K562 (cell line): ENCODE data around the gene SF3B4. TPM values are rescaled to one million over a fixed set of nuclear protein-coding genes. Genes with fewer than 3 reads are reported as not detected.

Experiments
- ATAC-seq: fragments of 200-7000 bp; cut with Tn5 transposase; 3 replicates; pipeline ENCODE4 v1.9.1; 2020; ENCODE audit warnings: moderate library complexity
- BruUV-seq: library from RNA; stranded (reverse); fragments of 400-500 nt; replicated peaks from 2 replicates; lab custom pipeline; 2021; lab: Mats Ljungman, UMichigan
- CTCF ChIA-PET: fragments of 300-600 bp; formaldehyde crosslinking; extraction: SDS; loops from one replicate; lab custom pipeline; 2021; ENCODE audit warnings: low intra/inter-chr PET ratio; lab: Yijun Ruan, JAX
- POLR2A ChIA-PET: fragments of 300-600, 350-650 bp; sonication (Branson Sonifier 250); formaldehyde crosslinking; extraction: SDS; loops from one replicate; lab custom pipeline; 2021; ENCODE audit warnings: antibody characterized with exemption, inconsistent platforms; lab: Yijun Ruan, JAX
- DNase-seq, 4 experiments: peaks; one replicate each; pipeline versions ENCODE4 v3.0.0 to v3.0.0-alpha.2; 2011 to 2018; ENCODE audit warnings: low spot score in 3 of 4, mixed read lengths in 3 of 4; ENCODE audit errors: extremely low read depth in 1 of 4
- FAIRE-seq: peaks from 2 replicates; lab custom pipeline; 2011; peaks lifted over from hg19 to GRCh38; lab: Jason Lieb, UNC
- H2AFZ ChIP-seq: 2 replicates; pipeline ENCODE4 v1.6.0; 2011; ENCODE audit warnings: low read depth, low read length, control low read depth, inconsistent platforms
- H3K27ac ChIP-seq: fragments of 200-600 bp; 3 replicates; pipeline ENCODE4 v1.8.0; 2011; ENCODE audit warnings: low read depth, mild to moderate bottlenecking, control low read depth, inconsistent platforms, low read length, moderate library complexity, mixed read lengths; ENCODE audit errors: extremely low read depth
- H3K27me3 ChIP-seq, 2 experiments: fragments of 300-600 bp in 1 of 2; 2 replicates in 1 of 2; 3 replicates in 1 of 2; pipeline versions ENCODE4 v1.6.0 to v1.8.0; 2011; ENCODE audit warnings: inconsistent platforms in 2 of 2, low read length in 2 of 2, mild to moderate bottlenecking in 1 of 2, mixed read lengths in 1 of 2, moderate library complexity in 1 of 2; ENCODE audit not compliant: control insufficient read depth in 2 of 2, insufficient read depth in 2 of 2
- H3K36me3 ChIP-seq: fragments of 300-600 bp; 3 replicates; pipeline ENCODE4 v1.8.0; 2011; ENCODE audit warnings: mild to moderate bottlenecking, low read length, inconsistent platforms; ENCODE audit not compliant: control insufficient read depth, insufficient read depth
- H3K4me1 ChIP-seq, 2 experiments: fragments of 200-600 bp in 1 of 2; replicated peaks in 1 of 2; 2 replicates in 1 of 2; 3 replicates in 1 of 2; pipeline versions ENCODE4 v1.5.1 to v1.8.0; 2011; ENCODE audit warnings: inconsistent platforms in 2 of 2, low read length in 2 of 2, mild to moderate bottlenecking in 1 of 2, mixed read lengths in 1 of 2, moderate library complexity in 1 of 2; ENCODE audit not compliant: control insufficient read depth in 2 of 2, insufficient read depth in 2 of 2
- H3K4me2 ChIP-seq: 2 replicates; pipeline ENCODE4 v1.6.1; 2011; ENCODE audit warnings: low read length, control low read depth, inconsistent platforms, mixed read lengths; ENCODE audit not compliant: insufficient read depth
- H3K4me3 ChIP-seq: fragments of 200-600 bp; sonication (generic), shearing (Covaris generic); 2 replicates; pipeline ENCODE4 v1.5.1; 2016; ENCODE audit warnings: control low read depth, inconsistent platforms
- H3K79me2 ChIP-seq: fragments of 200-600 bp; 3 replicates; pipeline ENCODE4 v1.8.0; 2011; ENCODE audit warnings: low read length, inconsistent platforms; ENCODE audit not compliant: control insufficient read depth, insufficient read depth
- H3K9ac ChIP-seq, 2 experiments: 2 replicates each; pipeline versions ENCODE4 v1.6.0 to v1.6.1; 2011; ENCODE audit warnings: low read depth in 2 of 2, low read length in 2 of 2, control low read depth in 1 of 2, inconsistent platforms in 1 of 2, mild to moderate bottlenecking in 1 of 2, mixed read lengths in 1 of 2; ENCODE audit not compliant: insufficient read depth in 1 of 2
- H3K9me1 ChIP-seq: one replicate; pipeline ENCODE4 v1.6.0; 2011; ENCODE audit warnings: inconsistent platforms, mild to moderate bottlenecking, low read length, moderate library complexity; ENCODE audit not compliant: control insufficient read depth, insufficient read depth
- H3K9me3 ChIP-seq: replicated peaks from 2 replicates; pipeline ENCODE4 v1.5.1; 2011; ENCODE audit warnings: low read depth, low read length, inconsistent platforms; ENCODE audit not compliant: control insufficient read depth, insufficient read depth
- H4K20me1 ChIP-seq: replicated peaks from 2 replicates; pipeline ENCODE4 v1.6.1; 2011; ENCODE audit warnings: low read length, inconsistent platforms, mixed read lengths; ENCODE audit not compliant: control insufficient read depth, insufficient read depth
- CBFA2T2 ChIP-seq: fragments of 450-650 bp; conservative IDR thresholded peaks from 2 replicates; pipeline ENCODE4 v1.6.1; 2017; ENCODE audit warnings: mild to moderate bottlenecking
- HSF4 ChIP-seq: fragments of 250-450 bp; sonication (Bioruptor Pico); IDR thresholded peaks from 2 replicates; pipeline ENCODE4 v2.1.2; 2022; ENCODE audit warnings: mild to moderate bottlenecking, moderate library complexity, borderline replicate concordance
- KLF10 ChIP-seq: fragments of 250-450 bp; sonication (Bioruptor Pico); IDR thresholded peaks from 2 replicates; pipeline ENCODE4 v1.6.1; 2021; ENCODE audit warnings: matching md5 sums
- MAFF ChIP-seq: IDR thresholded peaks from 2 replicates; pipeline ENCODE4 v1.6.1; 2012; ENCODE audit warnings: low read length, improper control_type of control experiment
- NBN ChIP-seq: fragments of 450-650 bp; IDR thresholded peaks from 2 replicates; pipeline ENCODE4 v1.6.1; 2016; ENCODE audit warnings: low read depth, mild to moderate bottlenecking
- NR1H2 ChIP-seq: sonication (generic); formaldehyde crosslinking; IDR thresholded peaks from 2 replicates; pipeline ENCODE4 v1.4.0; 2020; ENCODE audit warnings: mild to moderate bottlenecking, missing genetic modification reagents
- NR4A1 ChIP-seq, 2 experiments: fragments of 250-450 bp in 1 of 2; fragments of 450-650 bp in 1 of 2; sonication (Bioruptor Pico) in 1 of 2; IDR thresholded peaks; 2 replicates each; pipeline versions ENCODE4 v1.4.0 to v1.6.1; 2016 to 2020; ENCODE audit warnings: mild to moderate bottlenecking in 2 of 2, missing compliant biosample characterization in 1 of 2, missing genetic modification characterization in 1 of 2, moderate library complexity in 1 of 2
- STAT5A ChIP-seq: IDR thresholded peaks from 2 replicates; pipeline ENCODE4 v1.6.1; 2012; ENCODE audit warnings: low read length, inconsistent platforms, borderline replicate concordance
- ZKSCAN1 ChIP-seq: fragments of 150-350 bp; IDR thresholded peaks from 2 replicates; pipeline ENCODE4 v1.6.1; 2016; ENCODE audit warnings: low read depth, low read length
- WGBS: fragments of 100-300 bp; shearing (Covaris generic); methylation state at CpG from one replicate; pipeline ENCODE4 v1.1.6; 2016; ENCODE audit warnings: low coverage, mixed read lengths; ENCODE audit not compliant: insufficient coverage; ENCODE audit errors: missing lambda C conversion rate; 5-methylcytosine and 5-hydroxymethylcytosine counted together
- in situ Hi-C: fragments of 300-500 bp; cut with MboI; formaldehyde crosslinking; loops from 4 replicates; pipeline ENCODE4 v1.15.0; 2018; ENCODE audit warnings: inconsistent platforms, mixed read lengths
- intact Hi-C: fragments of 100-400 bp; cut with micrococcal nuclease; formaldehyde crosslinking; loops from 2 replicates; pipeline ENCODE4 v1.14.2; 2022
- polyA plus RNA-seq, 8 experiments: library from polyadenylated mRNA; depleted of rRNA in 4 of 8; stranded (reverse) in 5 of 8; unstranded in 3 of 8; fragments of >200 nt; fragmentation: Nextera tagmentation in 2 of 8; fragmentation: Illumina TruSeq in 1 of 8; extraction: Ambion mirVana in 2 of 8; extraction: Trizol in 1 of 8; gene quantifications; 2 replicates each; pipeline versions ENCODE4 v1.2.1 to v1.2.3, GENCODE V29; 2011 to 2014; ENCODE audit warnings: inconsistent platforms in 1 of 8, missing spikeins in 1 of 8
- total RNA-seq, 7 experiments: library from RNA; depleted of rRNA in 6 of 7; stranded (reverse); fragments of >200 nt in 6 of 7; fragmentation: Illumina TruSeq in 2 of 7; extraction: Trizol in 2 of 7; gene quantifications; 2 replicates each; pipeline versions ENCODE4 v1.2.1 to v1.2.3, GENCODE V29; 2011 to 2021; ENCODE audit warnings: low replicate concordance in 1 of 7
- TF ChIP-seq, protein P1 (sequence below): sonication (generic); formaldehyde crosslinking; IDR thresholded peaks from 2 replicates; pipeline ENCODE4 v1.8.1; 2023; ENCODE audit warnings: mild to moderate bottlenecking, missing genetic modification reagents
- TF ChIP-seq, protein P2 (sequence below), 2 experiments: fragments of 450-650 bp in 1 of 2; sonication (generic) in 1 of 2; formaldehyde crosslinking in 1 of 2; IDR thresholded peaks; 2 replicates each; pipeline versions ENCODE4 v1.7.1 to v1.9.0; 2016 to 2022; ENCODE audit warnings: inconsistent platforms in 1 of 2, mild to moderate bottlenecking in 1 of 2, missing genetic modification reagents in 1 of 2

SF3B4 gene
- total and polyA plus RNA-seq, 9 of the 15 experiments (the other 6 are each of a cell fraction or from before 2014, with no cell fraction given), result 3.0 to 88.0 (median 26.1) TPM

DNA sequence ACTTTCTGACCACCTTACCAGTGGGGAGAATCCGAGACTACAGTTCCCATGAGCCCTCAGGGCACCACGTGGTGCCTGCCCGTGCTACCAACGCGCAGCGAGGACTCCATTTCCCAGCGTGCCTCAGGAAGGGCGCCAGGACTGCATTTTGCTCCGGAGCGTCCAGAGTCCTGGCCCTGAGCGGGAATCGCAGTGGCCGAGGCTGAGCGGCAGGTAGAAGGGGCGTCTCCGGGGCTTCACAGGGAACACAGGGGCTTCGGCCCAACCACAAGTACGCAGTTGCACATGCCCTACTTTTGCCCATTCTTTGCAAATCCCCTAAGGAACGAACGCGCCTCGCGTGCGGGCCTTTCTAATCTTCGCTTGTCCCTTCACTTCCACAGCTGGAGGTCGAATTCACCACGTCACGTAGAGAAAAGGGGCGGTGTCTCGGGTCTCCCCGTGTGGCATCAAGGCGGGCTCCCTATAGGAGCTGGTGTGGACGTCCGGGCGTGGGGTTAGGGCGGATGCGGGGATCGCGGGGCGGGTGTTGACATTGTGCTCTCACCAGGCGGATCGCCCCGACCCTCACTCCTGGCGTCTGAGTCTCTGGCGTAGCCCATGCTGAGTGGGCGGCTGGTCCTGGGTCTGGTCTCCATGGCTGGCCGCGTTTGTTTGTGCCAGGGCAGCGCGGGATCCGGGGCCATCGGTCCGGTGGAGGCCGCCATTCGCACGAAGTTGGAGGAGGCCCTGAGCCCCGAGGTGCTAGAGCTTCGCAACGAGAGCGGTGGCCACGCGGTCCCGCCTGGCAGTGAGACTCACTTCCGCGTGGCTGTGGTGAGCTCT lies 27.9 kb downstream of the SF3B4 start, which contains the start of gene BOLA1:
TSS of gene BOLA1 (plus strand) at position 109 of the 825 bp plus-strand sequence. CDS start at position 601, 492 bp downstream.
- in situ Hi-C loops (no loop called here), intact Hi-C loops (loop anchor here (10.0 kb wide), 1 partner anchor 265 kb away; no protein-coding TSS in a partner anchor)
- POLR2A ChIA-PET, result interaction anchor here (3.4 kb wide), 1 partner anchor 12 kb away, joined by 34 read pairs; a partner anchor contains a TSS
- Histone ChIP-seq H3K4me1 (peaks cover 0 to 10% of the 10 kb centered on the region in 2 experiments; a peak in 1 of 5 replicates), H3K36me3 (no peaks in the 10 kb centered on the region), H3K27ac (no peak within 1 kb of the TSS), H3K4me3 (no peak within 1 kb of the TSS), H2AFZ (no peak within 1 kb of the TSS), H3K9me3 (no peaks in the 10 kb centered on the region), H3K79me2 (no peaks in the 10 kb centered on the region), H3K9me1 (no peaks in the 10 kb centered on the region), H3K4me2 (no peak within 1 kb of the TSS), H3K9ac (no peak within 1 kb of the TSS), H4K20me1 (no peaks in the 10 kb centered on the region), H3K27me3 (no peaks in the 10 kb centered on the region)
- ATAC-seq (peak; percentile 70), DNase-seq (no peak), FAIRE-seq (no peak)
- WGBS, result 90% methylated on average over 51 of the region's 65 CpGs
- BruUV-seq, result no TSS peak
- CTCF ChIA-PET, result no interaction called here
- TF ChIP-seq KLF10 (CRISPR knock-in tag) (no peak), CBFA2T2 (no peak), STAT5A (no peak), NR1H2 (no peak), ZKSCAN1 (no peak), NR4A1 (CRISPR knock-in tag; IDR thresholded peaks at IDR 0.05) (no peak), NR4A1 (tag; IDR thresholded peaks at IDR 0.05) (no peak), HSF4 (CRISPR knock-in tag) (no peak), NBN (no peak), MAFF (no peak)
- TF ChIP-seq, protein P1, sequence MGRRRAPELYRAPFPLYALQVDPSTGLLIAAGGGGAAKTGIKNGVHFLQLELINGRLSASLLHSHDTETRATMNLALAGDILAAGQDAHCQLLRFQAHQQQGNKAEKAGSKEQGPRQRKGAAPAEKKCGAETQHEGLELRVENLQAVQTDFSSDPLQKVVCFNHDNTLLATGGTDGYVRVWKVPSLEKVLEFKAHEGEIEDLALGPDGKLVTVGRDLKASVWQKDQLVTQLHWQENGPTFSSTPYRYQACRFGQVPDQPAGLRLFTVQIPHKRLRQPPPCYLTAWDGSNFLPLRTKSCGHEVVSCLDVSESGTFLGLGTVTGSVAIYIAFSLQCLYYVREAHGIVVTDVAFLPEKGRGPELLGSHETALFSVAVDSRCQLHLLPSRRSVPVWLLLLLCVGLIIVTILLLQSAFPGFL (CRISPR knock-in tag), result no peak
- TF ChIP-seq, protein P2, sequence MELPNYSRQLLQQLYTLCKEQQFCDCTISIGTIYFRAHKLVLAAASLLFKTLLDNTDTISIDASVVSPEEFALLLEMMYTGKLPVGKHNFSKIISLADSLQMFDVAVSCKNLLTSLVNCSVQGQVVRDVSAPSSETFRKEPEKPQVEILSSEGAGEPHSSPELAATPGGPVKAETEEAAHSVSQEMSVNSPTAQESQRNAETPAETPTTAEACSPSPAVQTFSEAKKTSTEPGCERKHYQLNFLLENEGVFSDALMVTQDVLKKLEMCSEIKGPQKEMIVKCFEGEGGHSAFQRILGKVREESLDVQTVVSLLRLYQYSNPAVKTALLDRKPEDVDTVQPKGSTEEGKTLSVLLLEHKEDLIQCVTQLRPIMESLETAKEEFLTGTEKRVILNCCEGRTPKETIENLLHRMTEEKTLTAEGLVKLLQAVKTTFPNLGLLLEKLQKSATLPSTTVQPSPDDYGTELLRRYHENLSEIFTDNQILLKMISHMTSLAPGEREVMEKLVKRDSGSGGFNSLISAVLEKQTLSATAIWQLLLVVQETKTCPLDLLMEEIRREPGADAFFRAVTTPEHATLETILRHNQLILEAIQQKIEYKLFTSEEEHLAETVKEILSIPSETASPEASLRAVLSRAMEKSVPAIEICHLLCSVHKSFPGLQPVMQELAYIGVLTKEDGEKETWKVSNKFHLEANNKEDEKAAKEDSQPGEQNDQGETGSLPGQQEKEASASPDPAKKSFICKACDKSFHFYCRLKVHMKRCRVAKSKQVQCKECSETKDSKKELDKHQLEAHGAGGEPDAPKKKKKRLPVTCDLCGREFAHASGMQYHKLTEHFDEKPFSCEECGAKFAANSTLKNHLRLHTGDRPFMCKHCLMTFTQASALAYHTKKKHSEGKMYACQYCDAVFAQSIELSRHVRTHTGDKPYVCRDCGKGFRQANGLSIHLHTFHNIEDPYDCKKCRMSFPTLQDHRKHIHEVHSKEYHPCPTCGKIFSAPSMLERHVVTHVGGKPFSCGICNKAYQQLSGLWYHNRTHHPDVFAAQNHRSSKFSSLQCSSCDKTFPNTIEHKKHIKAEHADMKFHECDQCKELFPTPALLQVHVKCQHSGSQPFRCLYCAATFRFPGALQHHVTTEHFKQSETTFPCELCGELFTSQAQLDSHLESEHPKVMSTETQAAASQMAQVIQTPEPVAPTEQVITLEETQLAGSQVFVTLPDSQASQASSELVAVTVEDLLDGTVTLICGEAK (IDR thresholded peaks at IDR 0.05), result no peak
- TF ChIP-seq, protein P2 (CRISPR knock-in tag; IDR thresholded peaks at IDR 0.05), result no peak
